ENCODE results near the gene ZNF750. TPM values are rescaled to one million over a fixed set of nuclear protein-coding genes. Genes with fewer than 3 reads are reported as not detected.

Gene ZNF750
- total RNA-seq, 2 donors from 2014 or later: 7.0 to 10.3 TPM

DNA sequence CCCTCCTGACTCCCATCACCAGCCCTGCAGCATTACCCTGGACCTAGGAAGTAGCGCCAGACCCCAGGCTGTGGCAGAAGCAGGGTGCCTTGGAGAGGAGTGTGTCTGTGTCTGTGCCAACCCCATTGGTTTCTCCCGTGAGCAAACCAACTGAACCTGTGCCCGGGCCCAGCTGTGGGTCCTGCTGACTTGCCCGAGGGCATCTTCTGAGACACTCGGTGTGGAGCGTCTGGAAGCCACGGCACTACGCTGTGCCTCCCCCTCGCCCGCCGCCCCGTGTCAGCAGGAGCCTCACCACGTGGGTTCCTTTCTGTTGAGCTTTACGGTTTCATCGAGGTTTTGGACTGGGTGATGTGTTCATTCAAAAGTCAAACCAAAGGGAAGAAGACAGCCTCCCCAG, 27.8 kb downstream of the ZNF750 start:
- 83% methylated on average over 15 of the region's 15 CpGs for WGBS
- H3K4me3 ChIP-seq: no peak overlapping the region
- H3K4me1 ChIP-seq (replicated peaks): no peaks in the 10 kb centered on the region
- no peak for DNase-seq (ENCODE audit: low spot score)
- H3K36me3 ChIP-seq: no peaks in the 10 kb centered on the region
- TF ChIP-seq POLR2AphosphoS5 (IDR thresholded peaks at IDR 0.05): no peak
- TF ChIP-seq POLR2A (IDR thresholded peaks at IDR 0.05): no peak
- TF ChIP-seq, protein P1, sequence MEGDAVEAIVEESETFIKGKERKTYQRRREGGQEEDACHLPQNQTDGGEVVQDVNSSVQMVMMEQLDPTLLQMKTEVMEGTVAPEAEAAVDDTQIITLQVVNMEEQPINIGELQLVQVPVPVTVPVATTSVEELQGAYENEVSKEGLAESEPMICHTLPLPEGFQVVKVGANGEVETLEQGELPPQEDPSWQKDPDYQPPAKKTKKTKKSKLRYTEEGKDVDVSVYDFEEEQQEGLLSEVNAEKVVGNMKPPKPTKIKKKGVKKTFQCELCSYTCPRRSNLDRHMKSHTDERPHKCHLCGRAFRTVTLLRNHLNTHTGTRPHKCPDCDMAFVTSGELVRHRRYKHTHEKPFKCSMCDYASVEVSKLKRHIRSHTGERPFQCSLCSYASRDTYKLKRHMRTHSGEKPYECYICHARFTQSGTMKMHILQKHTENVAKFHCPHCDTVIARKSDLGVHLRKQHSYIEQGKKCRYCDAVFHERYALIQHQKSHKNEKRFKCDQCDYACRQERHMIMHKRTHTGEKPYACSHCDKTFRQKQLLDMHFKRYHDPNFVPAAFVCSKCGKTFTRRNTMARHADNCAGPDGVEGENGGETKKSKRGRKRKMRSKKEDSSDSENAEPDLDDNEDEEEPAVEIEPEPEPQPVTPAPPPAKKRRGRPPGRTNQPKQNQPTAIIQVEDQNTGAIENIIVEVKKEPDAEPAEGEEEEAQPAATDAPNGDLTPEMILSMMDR (IDR thresholded peaks at IDR 0.05): no peak
- intact Hi-C loops (cut with DNase I): no loop called here
- no peak overlapping the region for H3K27ac ChIP-seq
- H3K27me3 ChIP-seq (replicated peaks; ENCODE audit: insufficient read depth): no peaks in the 10 kb centered on the region
- H3K9me3 ChIP-seq: no peaks in the 10 kb centered on the region

- WGBS: 90% methylated on average over 22 of the region's 22 CpGs
- TF ChIP-seq, protein P1 (IDR thresholded peaks at IDR 0.05): no peak
- TF ChIP-seq POLR2AphosphoS5 (IDR thresholded peaks at IDR 0.05) (no peak), POLR2A (IDR thresholded peaks at IDR 0.05) (no peak)
- DNase-seq (ENCODE audit: low spot score): no peak
- no peaks in the 10 kb centered on the region for H3K9me3 ChIP-seq
- H3K27me3 ChIP-seq (replicated peaks; ENCODE audit: insufficient read depth): no peaks in the 10 kb centered on the region
- no peaks in the 10 kb centered on the region for H3K4me1 ChIP-seq (replicated peaks)
- H3K36me3 ChIP-seq: no peaks in the 10 kb centered on the region
- H3K27ac ChIP-seq: no peak overlapping the region
- H3K4me3 ChIP-seq: no peak overlapping the region
- intact Hi-C loops (cut with DNase I): no loop called here
Measured at GRCh38 chr17:82810644-82811430, 29.0 kb downstream of the ZNF750 start.

GRCh38 chr17:82808921-82809905, 30.6 kb downstream of the ZNF750 start:
- no peaks in the 10 kb centered on the region for H3K36me3 ChIP-seq
- no peaks in the 10 kb centered on the region for H3K27me3 ChIP-seq (replicated peaks; ENCODE audit: insufficient read depth)
- TF ChIP-seq, protein P1 (IDR thresholded peaks at IDR 0.05): no peak
- TF ChIP-seq POLR2A (IDR thresholded peaks at IDR 0.05) (no peak), POLR2AphosphoS5 (IDR thresholded peaks at IDR 0.05) (no peak)
- H3K4me3 ChIP-seq: no peak overlapping the region
- intact Hi-C loops (cut with DNase I): loop anchor here (5.0 kb wide), 1 partner anchor 63 kb away; no protein-coding TSS in a partner anchor
- no peak for DNase-seq (ENCODE audit: low spot score)
- no peaks in the 10 kb centered on the region for H3K9me3 ChIP-seq
- WGBS: 86% methylated on average over 34 of the region's 35 CpGs
- H3K27ac ChIP-seq: no peak overlapping the region
- no peaks in the 10 kb centered on the region for H3K4me1 ChIP-seq (replicated peaks)

- no peak for DNase-seq (ENCODE audit: low spot score)
- H3K27ac ChIP-seq: no peak overlapping the region
- no peaks in the 10 kb centered on the region for H3K4me1 ChIP-seq (replicated peaks)
- no peaks in the 10 kb centered on the region for H3K36me3 ChIP-seq
- WGBS: 90% methylated on average over 8 of the region's 8 CpGs
- intact Hi-C loops (cut with DNase I): loop anchor here (5.0 kb wide), 1 partner anchor 64 kb away; no protein-coding TSS in a partner anchor
- H3K27me3 ChIP-seq (replicated peaks; ENCODE audit: insufficient read depth): no peaks in the 10 kb centered on the region
- H3K9me3 ChIP-seq: no peaks in the 10 kb centered on the region
- no peak overlapping the region for H3K4me3 ChIP-seq
- TF ChIP-seq, protein P1 (IDR thresholded peaks at IDR 0.05): no peak
- TF ChIP-seq POLR2AphosphoS5 (IDR thresholded peaks at IDR 0.05) (no peak), POLR2A (IDR thresholded peaks at IDR 0.05) (no peak)
Measured at GRCh38 chr17:82808006-82808405, 31.8 kb downstream of the ZNF750 start.
